Smooth muscle cell (in vitro differentiated cells): ENCODE measurements around the gene SPECC1. TPM values are rescaled to one million over a fixed set of nuclear protein-coding genes. Genes with fewer than 3 reads are reported as not detected.

Source experiments
- DNase-seq: peaks from one replicate; lab custom pipeline; 2025; ENCODE audit not compliant: unreplicated experiment; lab: John Stamatoyannopoulos, UW
- H2AFZ ChIP-seq: fragments of 200-600 bp; sonication (generic); 2 replicates; pipeline ENCODE4 v1.6.0; 2016; ENCODE audit warnings: antibody characterized with exemption, low read depth, mild to moderate bottlenecking
- H3F3A ChIP-seq: fragments of 200-600 bp; sonication (generic); 2 replicates; pipeline ENCODE4 v1.6.0; 2017; ENCODE audit warnings: antibody characterized with exemption, low read depth
- H3K27ac ChIP-seq: fragments of 200-600 bp; sonication (generic); 2 replicates; pipeline ENCODE4 v1.5.1; 2016; ENCODE audit warnings: low read depth, mild to moderate bottlenecking
- H3K27me3 ChIP-seq: fragments of 200-600 bp; sonication (generic); 2 replicates; pipeline ENCODE4 v1.6.1; 2016; ENCODE audit warnings: low read depth, mild to moderate bottlenecking
- H3K36me3 ChIP-seq: fragments of 200-600 bp; sonication (generic); 2 replicates; pipeline ENCODE4 v1.5.1; 2016; ENCODE audit warnings: low read depth
- H3K4me1 ChIP-seq: fragments of 200-600 bp; sonication (generic); 2 replicates; pipeline ENCODE4 v1.5.1; 2016; ENCODE audit warnings: low read depth
- H3K4me2 ChIP-seq: fragments of 200-600 bp; sonication (generic); 2 replicates; pipeline ENCODE4 v1.6.0; 2016; ENCODE audit warnings: mild to moderate bottlenecking
- H3K4me3 ChIP-seq: fragments of 200-600 bp; sonication (generic); 2 replicates; pipeline ENCODE4 v1.5.1; 2016; ENCODE audit warnings: mild to moderate bottlenecking
- H3K79me2 ChIP-seq: fragments of 200-600 bp; sonication (generic); 2 replicates; pipeline ENCODE4 v1.6.0; 2016; ENCODE audit warnings: low read depth, mild to moderate bottlenecking
- H3K9ac ChIP-seq: fragments of 200-600 bp; sonication (generic); 2 replicates; pipeline ENCODE4 v1.6.0; 2016; ENCODE audit warnings: low read depth
- H3K9me3 ChIP-seq: fragments of 200-600 bp; sonication (generic); replicated peaks from 2 replicates; pipeline ENCODE4 v1.5.1; 2016; ENCODE audit warnings: low read depth
- H4K20me1 ChIP-seq: fragments of 200-600 bp; sonication (generic); 2 replicates; pipeline ENCODE4 v1.6.0; 2016; ENCODE audit warnings: low read depth
- WGBS: methylation state at CpG from one replicate; pipeline ENCODE4 v1.1.7; 2016; ENCODE audit warnings: low lambda C conversion rate; 5-methylcytosine and 5-hydroxymethylcytosine counted together
- polyA plus RNA-seq: library from polyadenylated mRNA; unstranded; fragments of >200 nt; fragmentation: Nextera tagmentation; extraction: Ambion mirVana; gene quantifications from 2 replicates; pipeline ENCODE4 v1.2.1, GENCODE V29; 2016
- total RNA-seq: library from RNA; depleted of rRNA; stranded (reverse); fragments of >200 nt; gene quantifications from 2 replicates; pipeline ENCODE4 v1.2.3, GENCODE V29; 2014
- TF ChIP-seq, protein P1 (sequence below): fragments of 200-600 bp; sonication (generic); IDR thresholded peaks from 2 replicates; pipeline ENCODE4 v1.5.1; 2017; ENCODE audit warnings: borderline replicate concordance, mild to moderate bottlenecking, antibody characterized with exemption; ENCODE audit not compliant: insufficient read depth, poor library complexity, severe bottlenecking

SPECC1 gene
- total and polyA plus RNA-seq, 2 experiments from 2014 or later = 20.0 to 72.0 TPM

DNA sequence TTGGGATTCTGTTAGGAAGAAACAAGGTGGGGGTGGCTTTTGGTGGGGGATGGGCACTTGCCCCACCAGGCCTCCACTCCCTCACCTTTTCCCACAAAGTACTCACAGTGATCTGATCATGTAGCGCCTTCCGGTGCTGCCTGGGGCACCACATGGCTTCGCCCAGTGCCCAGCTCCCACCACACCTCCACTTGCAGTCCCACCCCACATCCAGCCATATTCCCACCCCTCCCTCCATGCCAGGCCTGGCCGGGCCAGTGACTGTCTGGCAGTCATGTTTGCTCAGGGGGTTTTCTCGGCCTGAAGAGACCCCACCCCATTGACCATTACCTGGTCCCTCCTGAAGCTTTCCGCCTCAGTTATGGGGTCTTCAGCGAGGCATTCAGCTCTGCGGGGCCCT lies 201.5 kb downstream of the SPECC1 start:
- no peak for DNase-seq
- Histone ChIP-seq H4K20me1 (peaks cover under 1% of the 10 kb centered on the region), H3K27me3 (no peaks in the 10 kb centered on the region), H3F3A (peaks cover 26% of the 10 kb centered on the region), H3K4me3 (no peak overlapping the region), H2AFZ (no peak overlapping the region), H3K4me1 (peaks cover 14% of the 10 kb centered on the region), H3K4me2 (no peak overlapping the region), H3K9ac (no peak overlapping the region), H3K9me3 (no peaks in the 10 kb centered on the region), H3K36me3 (no peaks in the 10 kb centered on the region), H3K27ac (peak overlapping the region; percentile 24), H3K79me2 (peaks cover 31% of the 10 kb centered on the region)
- TF ChIP-seq, protein P1, sequence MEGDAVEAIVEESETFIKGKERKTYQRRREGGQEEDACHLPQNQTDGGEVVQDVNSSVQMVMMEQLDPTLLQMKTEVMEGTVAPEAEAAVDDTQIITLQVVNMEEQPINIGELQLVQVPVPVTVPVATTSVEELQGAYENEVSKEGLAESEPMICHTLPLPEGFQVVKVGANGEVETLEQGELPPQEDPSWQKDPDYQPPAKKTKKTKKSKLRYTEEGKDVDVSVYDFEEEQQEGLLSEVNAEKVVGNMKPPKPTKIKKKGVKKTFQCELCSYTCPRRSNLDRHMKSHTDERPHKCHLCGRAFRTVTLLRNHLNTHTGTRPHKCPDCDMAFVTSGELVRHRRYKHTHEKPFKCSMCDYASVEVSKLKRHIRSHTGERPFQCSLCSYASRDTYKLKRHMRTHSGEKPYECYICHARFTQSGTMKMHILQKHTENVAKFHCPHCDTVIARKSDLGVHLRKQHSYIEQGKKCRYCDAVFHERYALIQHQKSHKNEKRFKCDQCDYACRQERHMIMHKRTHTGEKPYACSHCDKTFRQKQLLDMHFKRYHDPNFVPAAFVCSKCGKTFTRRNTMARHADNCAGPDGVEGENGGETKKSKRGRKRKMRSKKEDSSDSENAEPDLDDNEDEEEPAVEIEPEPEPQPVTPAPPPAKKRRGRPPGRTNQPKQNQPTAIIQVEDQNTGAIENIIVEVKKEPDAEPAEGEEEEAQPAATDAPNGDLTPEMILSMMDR = no peak
- WGBS = 98% methylated on average over 8 of the region's 8 CpGs

- H3K4me1 ChIP-seq = peaks cover 19% of the 10 kb centered on the region
- peaks cover 24% of the 10 kb centered on the region for H3F3A ChIP-seq
- 56% methylated on average over 3 of the region's 3 CpGs for WGBS
- H3K36me3 ChIP-seq = no peaks in the 10 kb centered on the region
- no peak overlapping the region for H3K4me2 ChIP-seq
- no peak overlapping the region for H3K4me3 ChIP-seq
- no peak overlapping the region for H2AFZ ChIP-seq
- no peak for DNase-seq
- peaks cover 32% of the 10 kb centered on the region for H3K79me2 ChIP-seq
- no peak overlapping the region for H3K9ac ChIP-seq
- H3K27ac ChIP-seq = peak overlapping the region; percentile 24
- H3K27me3 ChIP-seq = no peaks in the 10 kb centered on the region
- TF ChIP-seq, protein P1 = no peak
- no peaks in the 10 kb centered on the region for H3K9me3 ChIP-seq
- H4K20me1 ChIP-seq = peaks cover 7% of the 10 kb centered on the region
Measured at GRCh38 chr17:20211246-20211645, 202.1 kb downstream of the SPECC1 start.

DNA sequence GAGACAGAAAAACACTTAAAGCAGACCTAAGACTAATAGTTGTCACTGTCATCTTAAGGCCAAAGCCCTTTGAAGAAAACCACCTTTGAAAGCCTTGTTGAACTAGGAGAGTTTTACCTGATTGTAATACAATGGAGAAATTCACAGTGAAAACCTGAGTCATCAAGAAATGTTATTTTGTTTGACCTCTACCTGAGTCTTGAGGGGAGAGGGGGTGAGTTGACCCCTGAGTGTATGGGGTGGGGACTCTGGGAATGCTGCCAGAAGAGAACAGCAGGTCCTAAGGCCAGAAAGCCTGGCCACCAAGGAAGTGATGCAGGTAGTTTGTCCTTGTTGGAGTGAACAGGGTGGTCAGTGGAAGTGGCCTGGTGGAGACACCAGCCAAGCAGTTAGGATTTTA lies 204.3 kb downstream of the SPECC1 start:
- H3K27me3 ChIP-seq = no peaks in the 10 kb centered on the region
- peaks cover 13% of the 10 kb centered on the region for H4K20me1 ChIP-seq
- H3K27ac ChIP-seq = no peak overlapping the region
- no peaks in the 10 kb centered on the region for H3K9me3 ChIP-seq
- H2AFZ ChIP-seq = no peak overlapping the region
- peak overlapping the region; percentile 8 for H3K4me2 ChIP-seq
- DNase-seq = no peak
- peaks cover 17% of the 10 kb centered on the region for H3K4me1 ChIP-seq
- no peak overlapping the region for H3K9ac ChIP-seq
- TF ChIP-seq, protein P1 = no peak
- H3K79me2 ChIP-seq = peaks cover 34% of the 10 kb centered on the region
- H3K4me3 ChIP-seq = no peak overlapping the region
- peaks cover 14% of the 10 kb centered on the region for H3F3A ChIP-seq
- no peaks in the 10 kb centered on the region for H3K36me3 ChIP-seq

DNA sequence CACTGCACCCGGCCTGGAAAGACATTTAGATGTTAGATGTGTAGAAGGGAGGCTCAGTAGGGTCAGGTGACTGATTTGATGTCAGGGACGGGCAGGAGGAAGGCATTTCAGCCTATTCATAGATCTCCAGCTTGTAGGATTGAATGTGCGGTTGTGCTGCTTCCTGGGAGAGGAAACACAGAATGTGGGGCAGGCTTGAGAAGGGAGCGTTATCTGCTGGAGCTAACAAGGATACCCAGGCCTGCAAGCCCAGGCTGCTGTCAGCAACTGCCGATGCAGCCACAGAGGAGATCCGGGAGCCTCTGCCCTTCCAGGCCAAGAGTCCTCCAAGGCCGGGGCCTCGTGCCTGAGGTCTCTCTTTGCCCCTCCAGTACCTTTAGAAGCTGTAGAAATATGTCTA lies 205.6 kb downstream of the SPECC1 start:
- TF ChIP-seq, protein P1 = no peak
- Histone ChIP-seq H3K27me3 (no peaks in the 10 kb centered on the region), H2AFZ (no peak overlapping the region), H3K27ac (peak overlapping the region; percentile 29), H3K79me2 (peaks cover 34% of the 10 kb centered on the region), H3K4me2 (peak overlapping the region; percentile 40), H3K9ac (no peak overlapping the region), H3F3A (peaks cover 14% of the 10 kb centered on the region), H3K4me1 (peaks cover 22% of the 10 kb centered on the region), H4K20me1 (peaks cover 13% of the 10 kb centered on the region), H3K36me3 (no peaks in the 10 kb centered on the region), H3K4me3 (no peak overlapping the region), H3K9me3 (no peaks in the 10 kb centered on the region)
- WGBS = 54% methylated on average over 8 of the region's 8 CpGs
- no peak for DNase-seq
